ENCODE results near the gene KDM4C.

DNA sequence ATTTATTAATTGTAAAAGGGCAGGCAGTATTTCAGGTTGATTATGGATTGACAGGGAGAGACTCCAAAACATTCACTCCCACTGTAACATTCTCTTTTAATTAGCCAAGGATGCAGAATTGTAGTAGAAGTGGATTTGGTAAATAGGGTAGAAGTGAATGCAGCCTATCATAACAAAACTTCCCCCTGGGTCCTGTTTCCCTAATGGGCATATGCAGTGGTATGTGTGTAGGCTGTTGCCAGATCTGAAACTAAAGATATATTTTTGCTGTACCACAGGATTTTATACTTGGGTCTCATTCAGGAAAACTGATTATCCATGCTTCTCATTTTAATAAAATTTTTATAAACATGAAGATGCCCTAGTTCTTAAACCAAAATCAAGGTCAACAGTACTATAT is 351.2 kb downstream of the KDM4C start:
- TF ChIP-seq CTCF (IDR thresholded peaks at IDR 0.05) (no peak), POLR2A (IDR thresholded peaks at IDR 0.05) (no peak)
